ENCODE results near the gene VAV1.
"Not testable (repeated sequence)": the region's sequence is repeated elsewhere in the genome, so short reads cannot be mapped to it uniquely, and the experiment has no call there.

The VAV1 gene

GRCh38 chr19:6828698-6829633 is 56.5 kb downstream of the VAV1 start:
- H3K27ac ChIP-seq (ENCODE audit: low read length), result no peak overlapping the region
- no peaks in the 10 kb centered on the region for H3K36me3 ChIP-seq (ENCODE audit: insufficient read depth, low read depth, low read length)
- no peaks in the 10 kb centered on the region for H3K4me1 ChIP-seq (ENCODE audit: insufficient read depth, low read length)
- no peak overlapping the region for H3K4me3 ChIP-seq (ENCODE audit: low read length)
- H3K27me3 ChIP-seq (ENCODE audit: insufficient read depth, low read length), result no peaks in the 10 kb centered on the region
- H3K9me3 ChIP-seq (ENCODE audit: insufficient read depth, low read depth, low read length), result peaks cover 11% of the 10 kb centered on the region
- H3K9ac ChIP-seq (ENCODE audit: low read depth, low read length), result no peak overlapping the region

GRCh38 chr19:6829829-6830228 is 57.3 kb downstream of the VAV1 start:
- H3K9ac ChIP-seq (ENCODE audit: low read depth, low read length); H3K36me3 ChIP-seq (ENCODE audit: insufficient read depth, low read depth, low read length); H3K4me3 ChIP-seq (ENCODE audit: low read length); H3K27ac ChIP-seq (ENCODE audit: low read length); H3K27me3 ChIP-seq (ENCODE audit: insufficient read depth, low read length); H3K4me1 ChIP-seq (ENCODE audit: insufficient read depth, low read length): not testable (repeated sequence)
- peaks cover 11% of the 10 kb centered on the region for H3K9me3 ChIP-seq (ENCODE audit: insufficient read depth, low read depth, low read length)

- H3K9me3 ChIP-seq (ENCODE audit: insufficient read depth, low read depth, low read length), result peaks cover 17% of the 10 kb centered on the region
These were observed 58.6 kb downstream of the VAV1 start for GRCh38 chr19:6831084-6831483.

GRCh38 chr19:6832412-6832811 is 59.9 kb downstream of the VAV1 start:
- Histone ChIP-seq H3K4me3 (ENCODE audit: low read length) (no peak overlapping the region), H3K9ac (ENCODE audit: low read depth, low read length) (no peak overlapping the region), H3K9me3 (ENCODE audit: insufficient read depth, low read depth, low read length) (peaks cover 17% of the 10 kb centered on the region), H3K4me1 (ENCODE audit: insufficient read depth, low read length) (no peaks in the 10 kb centered on the region), H3K27me3 (ENCODE audit: insufficient read depth, low read length) (no peaks in the 10 kb centered on the region), H3K36me3 (ENCODE audit: insufficient read depth, low read depth, low read length) (no peaks in the 10 kb centered on the region), H3K27ac (ENCODE audit: low read length) (no peak overlapping the region)

More at GRCh38 chr19:6831084-6831483, 58.6 kb downstream of the VAV1 start:
- not testable (repeated sequence) for H3K9ac ChIP-seq (ENCODE audit: low read depth, low read length); H3K27ac ChIP-seq (ENCODE audit: low read length); H3K27me3 ChIP-seq (ENCODE audit: insufficient read depth, low read length); H3K4me1 ChIP-seq (ENCODE audit: insufficient read depth, low read length); H3K4me3 ChIP-seq (ENCODE audit: low read length); H3K36me3 ChIP-seq (ENCODE audit: insufficient read depth, low read depth, low read length)

- Histone ChIP-seq H3K9me3 (ENCODE audit: insufficient read depth, low read depth, low read length) (peaks cover 14% of the 10 kb centered on the region), H3K27me3 (ENCODE audit: insufficient read depth, low read length) (no peaks in the 10 kb centered on the region), H3K9ac (ENCODE audit: low read depth, low read length) (no peak overlapping the region), H3K4me3 (ENCODE audit: low read length) (no peak overlapping the region), H3K36me3 (ENCODE audit: insufficient read depth, low read depth, low read length) (no peaks in the 10 kb centered on the region), H3K4me1 (ENCODE audit: insufficient read depth, low read length) (no peaks in the 10 kb centered on the region), H3K27ac (ENCODE audit: low read length) (no peak overlapping the region)
These were observed 60.8 kb downstream of the VAV1 start for GRCh38 chr19:6833166-6833790.

- Histone ChIP-seq H3K9me3 (ENCODE audit: insufficient read depth, low read depth, low read length) (peaks cover 6% of the 10 kb centered on the region), H3K36me3 (ENCODE audit: insufficient read depth, low read depth, low read length) (no peaks in the 10 kb centered on the region), H3K4me3 (ENCODE audit: low read length) (no peak overlapping the region), H3K27me3 (ENCODE audit: insufficient read depth, low read length) (no peaks in the 10 kb centered on the region), H3K9ac (ENCODE audit: low read depth, low read length) (no peak overlapping the region), H3K4me1 (ENCODE audit: insufficient read depth, low read length) (no peaks in the 10 kb centered on the region), H3K27ac (ENCODE audit: low read length) (no peak overlapping the region)
These were observed 61.9 kb downstream of the VAV1 start for GRCh38 chr19:6834433-6834832.

GRCh38 chr19:6835501-6835900 is 63.0 kb downstream of the VAV1 start:
- peaks cover 6% of the 10 kb centered on the region for H3K9me3 ChIP-seq (ENCODE audit: insufficient read depth, low read depth, low read length)

GRCh38 chr19:6837525-6837924 is 65.0 kb downstream of the VAV1 start:
- Histone ChIP-seq H3K4me3 (ENCODE audit: low read length) (no peak overlapping the region), H3K4me1 (ENCODE audit: insufficient read depth, low read length) (no peaks in the 10 kb centered on the region), H3K36me3 (ENCODE audit: insufficient read depth, low read depth, low read length) (no peaks in the 10 kb centered on the region), H3K27ac (ENCODE audit: low read length) (no peak overlapping the region), H3K9ac (ENCODE audit: low read depth, low read length) (no peak overlapping the region), H3K9me3 (ENCODE audit: insufficient read depth, low read depth, low read length) (peaks cover 6% of the 10 kb centered on the region), H3K27me3 (ENCODE audit: insufficient read depth, low read length) (no peaks in the 10 kb centered on the region)

More at GRCh38 chr19:6835501-6835900, 63.0 kb downstream of the VAV1 start:
- no peaks in the 10 kb centered on the region for H3K4me1 ChIP-seq (ENCODE audit: insufficient read depth, low read length)
- no peak overlapping the region for H3K9ac ChIP-seq (ENCODE audit: low read depth, low read length)
- no peak overlapping the region for H3K27ac ChIP-seq (ENCODE audit: low read length)
- no peaks in the 10 kb centered on the region for H3K36me3 ChIP-seq (ENCODE audit: insufficient read depth, low read depth, low read length)
- no peak overlapping the region for H3K4me3 ChIP-seq (ENCODE audit: low read length)
- no peaks in the 10 kb centered on the region for H3K27me3 ChIP-seq (ENCODE audit: insufficient read depth, low read length)

- Histone ChIP-seq H3K9me3 (ENCODE audit: insufficient read depth, low read depth, low read length) (peaks cover 6% of the 10 kb centered on the region), H3K4me3 (ENCODE audit: low read length) (no peak overlapping the region), H3K27me3 (ENCODE audit: insufficient read depth, low read length) (no peaks in the 10 kb centered on the region), H3K9ac (ENCODE audit: low read depth, low read length) (no peak overlapping the region), H3K36me3 (ENCODE audit: insufficient read depth, low read depth, low read length) (no peaks in the 10 kb centered on the region), H3K4me1 (ENCODE audit: insufficient read depth, low read length) (no peaks in the 10 kb centered on the region), H3K27ac (ENCODE audit: low read length) (no peak overlapping the region)
These were observed 65.7 kb downstream of the VAV1 start for GRCh38 chr19:6838062-6838655.

GRCh38 chr19:6842871-6843607 is 70.5 kb downstream of the VAV1 start:
- H3K27ac ChIP-seq (ENCODE audit: low read length), result no peak overlapping the region
- H3K9ac ChIP-seq (ENCODE audit: low read depth, low read length), result no peak overlapping the region
- no peak overlapping the region for H3K4me3 ChIP-seq (ENCODE audit: low read length)
- H3K27me3 ChIP-seq (ENCODE audit: insufficient read depth, low read length), result no peaks in the 10 kb centered on the region
- H3K36me3 ChIP-seq (ENCODE audit: insufficient read depth, low read depth, low read length), result no peaks in the 10 kb centered on the region
- H3K4me1 ChIP-seq (ENCODE audit: insufficient read depth, low read length), result no peaks in the 10 kb centered on the region
- no peaks in the 10 kb centered on the region; the same call in 1 of the 2 replicates for H3K9me3 ChIP-seq (ENCODE audit: insufficient read depth, low read depth, low read length)

- no peaks in the 10 kb centered on the region for H3K36me3 ChIP-seq (ENCODE audit: insufficient read depth, low read depth, low read length)
- no peaks in the 10 kb centered on the region for H3K27me3 ChIP-seq (ENCODE audit: insufficient read depth, low read length)
- H3K27ac ChIP-seq (ENCODE audit: low read length), result no peak overlapping the region
- no peaks in the 10 kb centered on the region for H3K4me1 ChIP-seq (ENCODE audit: insufficient read depth, low read length)
- H3K9me3 ChIP-seq (ENCODE audit: insufficient read depth, low read depth, low read length), result no peaks in the 10 kb centered on the region; the same call in 1 of the 2 replicates
- H3K9ac ChIP-seq (ENCODE audit: low read depth, low read length), result no peak overlapping the region
- no peak overlapping the region for H3K4me3 ChIP-seq (ENCODE audit: low read length)
These were observed 75.3 kb downstream of the VAV1 start for GRCh38 chr19:6847828-6848200.
